Mesothelial cell of epicardium (in vitro differentiated cells): Measurements from ENCODE around the gene BTBD6. TPM values are rescaled to one million over a fixed set of nuclear protein-coding genes. Genes with fewer than 3 reads are reported as not detected.

ENCODE experiments used
- DNase-seq, 2 experiments: peaks; one replicate each; pipeline ENCODE4 v3.0.0; 2021; ENCODE audit warnings: low spot score in 2 of 2; ENCODE audit not compliant: unreplicated experiment in 2 of 2
- H3K27ac Mint-ChIP-seq: 2 replicates; pipeline ENCODE4 v1.8.0; 2021; ENCODE audit warnings: mixed read lengths
- H3K27me3 Mint-ChIP-seq: 2 replicates; pipeline ENCODE4 v1.8.0; 2021; ENCODE audit warnings: low read depth, mixed read lengths
- H3K36me3 Mint-ChIP-seq: 2 replicates; pipeline ENCODE4 v1.8.0; 2021; ENCODE audit warnings: mixed read lengths
- H3K4me1 Mint-ChIP-seq: 2 replicates; pipeline ENCODE4 v1.8.0; 2021; ENCODE audit warnings: mixed read lengths
- H3K4me3 Mint-ChIP-seq: 2 replicates; pipeline ENCODE4 v1.8.0; 2021; ENCODE audit warnings: mild to moderate bottlenecking, moderate library complexity, mixed read lengths
- H3K9me3 Mint-ChIP-seq: 2 replicates; pipeline ENCODE4 v1.8.0; 2021; ENCODE audit warnings: mixed read lengths
- total RNA-seq: library from RNA; stranded (reverse); gene quantifications from 3 replicates; pipeline ENCODE4 v1.2.1, GENCODE V29; 2021
- TF ChIP-seq, protein P1 (sequence below): fragments of 200-600 bp; sonication (generic); IDR thresholded peaks from one replicate; pipeline ENCODE4 v1.5.0; 2021; ENCODE audit warnings: antibody characterized with exemption; ENCODE audit not compliant: unreplicated experiment

BTBD6 gene
- total RNA-seq, 1 donor from 2014 or later = 38.4 TPM

GRCh38 chr14:105255021-105255507, 6.7 kb downstream of the BTBD6 start:
- no peak for DNase-seq
- peaks cover 4% of the 10 kb centered on the region for H3K4me1 Mint-ChIP-seq
- H3K36me3 Mint-ChIP-seq = peaks cover 13% of the 10 kb centered on the region
- TF ChIP-seq, protein P1, sequence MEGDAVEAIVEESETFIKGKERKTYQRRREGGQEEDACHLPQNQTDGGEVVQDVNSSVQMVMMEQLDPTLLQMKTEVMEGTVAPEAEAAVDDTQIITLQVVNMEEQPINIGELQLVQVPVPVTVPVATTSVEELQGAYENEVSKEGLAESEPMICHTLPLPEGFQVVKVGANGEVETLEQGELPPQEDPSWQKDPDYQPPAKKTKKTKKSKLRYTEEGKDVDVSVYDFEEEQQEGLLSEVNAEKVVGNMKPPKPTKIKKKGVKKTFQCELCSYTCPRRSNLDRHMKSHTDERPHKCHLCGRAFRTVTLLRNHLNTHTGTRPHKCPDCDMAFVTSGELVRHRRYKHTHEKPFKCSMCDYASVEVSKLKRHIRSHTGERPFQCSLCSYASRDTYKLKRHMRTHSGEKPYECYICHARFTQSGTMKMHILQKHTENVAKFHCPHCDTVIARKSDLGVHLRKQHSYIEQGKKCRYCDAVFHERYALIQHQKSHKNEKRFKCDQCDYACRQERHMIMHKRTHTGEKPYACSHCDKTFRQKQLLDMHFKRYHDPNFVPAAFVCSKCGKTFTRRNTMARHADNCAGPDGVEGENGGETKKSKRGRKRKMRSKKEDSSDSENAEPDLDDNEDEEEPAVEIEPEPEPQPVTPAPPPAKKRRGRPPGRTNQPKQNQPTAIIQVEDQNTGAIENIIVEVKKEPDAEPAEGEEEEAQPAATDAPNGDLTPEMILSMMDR = no peak
- no peaks in the 10 kb centered on the region for H3K9me3 Mint-ChIP-seq
- no peak overlapping the region for H3K27ac Mint-ChIP-seq
- H3K27me3 Mint-ChIP-seq = no peaks in the 10 kb centered on the region
- H3K4me3 Mint-ChIP-seq = no peak overlapping the region

- H3K4me3 Mint-ChIP-seq = no peak overlapping the region
- no peak for DNase-seq
- no peaks in the 10 kb centered on the region for H3K9me3 Mint-ChIP-seq
- H3K27ac Mint-ChIP-seq = no peak overlapping the region
- TF ChIP-seq, protein P1 = no peak
- H3K4me1 Mint-ChIP-seq = no peaks in the 10 kb centered on the region
- H3K27me3 Mint-ChIP-seq = no peaks in the 10 kb centered on the region
- H3K36me3 Mint-ChIP-seq = peaks cover 4% of the 10 kb centered on the region
Observed at GRCh38 chr14:105256292-105256960, 8.1 kb downstream of the BTBD6 start.

DNA sequence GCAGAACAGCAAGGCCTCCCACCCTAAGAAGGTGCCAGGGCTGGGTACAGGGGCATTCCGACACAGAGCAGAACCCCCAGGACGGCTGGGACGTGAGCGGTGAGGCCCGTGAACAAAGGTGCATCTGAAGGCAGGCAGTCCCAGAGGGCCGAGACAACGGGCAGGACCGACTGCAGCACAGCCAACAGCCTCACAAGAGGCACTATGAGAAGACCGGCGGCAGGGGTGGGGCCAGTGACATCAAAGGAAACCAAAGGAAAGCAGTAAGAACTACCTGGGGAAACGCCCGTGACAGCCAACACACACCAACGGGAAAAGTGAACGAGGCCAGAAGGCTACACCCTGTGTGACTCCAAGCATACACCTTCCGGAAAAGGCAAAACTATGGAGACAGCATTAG, 9.1 kb downstream of the BTBD6 start:
- H3K36me3 Mint-ChIP-seq = peaks cover 4% of the 10 kb centered on the region
- H3K4me1 Mint-ChIP-seq = no peaks in the 10 kb centered on the region
- TF ChIP-seq, protein P1 = no peak
- H3K27me3 Mint-ChIP-seq = no peaks in the 10 kb centered on the region
- no peak overlapping the region for H3K27ac Mint-ChIP-seq
- no peak overlapping the region for H3K4me3 Mint-ChIP-seq
- no peaks in the 10 kb centered on the region for H3K9me3 Mint-ChIP-seq
- no peak for DNase-seq

DNA sequence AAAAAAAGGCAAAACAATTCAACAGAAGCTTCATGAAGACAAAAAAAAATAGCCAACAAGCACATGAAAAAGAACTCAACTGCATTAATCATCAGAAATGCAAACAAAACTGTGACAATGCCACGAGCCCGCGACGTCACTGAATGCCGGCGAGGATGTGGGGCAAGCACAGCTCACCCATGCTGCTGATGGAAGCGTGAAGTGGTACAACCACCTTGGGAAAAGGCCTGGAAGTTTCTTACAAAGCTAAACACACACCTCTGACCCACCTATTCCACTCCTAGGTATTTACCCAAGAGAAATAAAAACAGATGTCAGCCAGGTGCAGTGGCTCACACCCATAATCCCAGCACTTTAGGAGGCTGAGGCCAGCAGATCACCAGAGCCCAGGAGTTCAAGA, 10.5 kb downstream of the BTBD6 start:
- Mint-ChIP-seq H3K27ac (no peak overlapping the region), H3K27me3 (no peaks in the 10 kb centered on the region), H3K9me3 (no peaks in the 10 kb centered on the region), H3K36me3 (peaks cover 7% of the 10 kb centered on the region), H3K4me1 (no peaks in the 10 kb centered on the region), H3K4me3 (no peak overlapping the region)
- TF ChIP-seq, protein P1 = no peak
- DNase-seq = no peak

- H3K4me1 Mint-ChIP-seq = no peaks in the 10 kb centered on the region
- H3K27me3 Mint-ChIP-seq = no peaks in the 10 kb centered on the region
- DNase-seq = no peak
- peaks cover 4% of the 10 kb centered on the region for H3K9me3 Mint-ChIP-seq
- TF ChIP-seq, protein P1 = no peak
- H3K27ac Mint-ChIP-seq = no peak overlapping the region
- no peak overlapping the region for H3K4me3 Mint-ChIP-seq
- peaks cover 12% of the 10 kb centered on the region for H3K36me3 Mint-ChIP-seq
Observed at GRCh38 chr14:105260959-105261358, 12.6 kb downstream of the BTBD6 start.
